HG03066 (cell line): ENCODE data around the gene RBAK.
"Not testable (repeated sequence)": the region's sequence is repeated elsewhere in the genome, so short reads cannot be mapped to it uniquely, and the experiment has no call there.

ENCODE experiments used
- ATAC-seq: cut with Tn5 transposase; IDR thresholded peaks from one replicate; pipeline ENCODE4 v1.9.1; 2021; ENCODE audit warnings: low read depth; ENCODE audit not compliant: unreplicated experiment

RBAK gene

DNA sequence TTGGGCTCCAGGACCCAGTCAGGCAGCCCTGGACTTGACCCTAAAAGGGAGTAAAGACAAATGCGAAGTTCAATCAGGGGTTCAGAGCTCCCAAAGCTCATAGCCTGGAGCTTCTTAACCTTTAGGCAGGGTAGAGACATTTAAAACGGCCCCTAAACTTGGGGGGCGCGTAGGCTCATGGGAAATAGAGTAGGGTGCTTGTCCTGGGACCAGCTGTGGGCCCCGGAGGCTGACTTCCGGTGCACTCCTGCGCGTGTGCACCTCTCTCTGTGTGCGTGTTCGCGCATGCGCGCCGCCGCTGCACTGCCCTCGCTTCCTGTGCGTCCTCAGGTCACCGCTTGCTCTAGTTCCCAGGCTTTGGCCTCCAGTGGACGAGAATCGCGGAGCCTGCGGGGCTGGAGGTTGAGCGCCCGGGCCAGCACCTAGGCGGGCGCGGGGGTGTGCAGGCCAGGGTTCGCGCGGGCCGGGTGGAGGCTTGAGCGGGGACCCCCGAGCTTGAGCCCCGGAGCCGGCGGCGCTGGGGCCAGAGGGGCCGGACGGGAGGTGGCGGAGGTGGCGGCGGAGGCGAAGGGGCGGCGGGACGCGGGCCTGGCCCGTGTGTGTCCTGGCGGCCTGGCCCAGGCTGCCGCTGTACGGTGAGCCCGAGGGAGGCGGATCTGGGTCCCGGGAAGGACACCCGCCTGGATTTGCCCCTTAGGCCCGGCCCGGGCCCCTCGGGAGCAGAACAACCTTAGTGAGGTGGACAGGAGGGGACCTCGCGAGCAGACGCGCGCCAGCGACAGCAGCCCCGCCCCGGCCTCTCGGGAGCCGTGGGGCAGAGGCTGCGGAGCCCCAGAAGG is at the start of gene RBAK:
TSS of gene RBAK (plus strand) at position 303 of the 839 bp plus-strand sequence. CDS start 2,217 bp downstream, outside the sequence.
- ATAC-seq, result peak; percentile 99

DNA sequence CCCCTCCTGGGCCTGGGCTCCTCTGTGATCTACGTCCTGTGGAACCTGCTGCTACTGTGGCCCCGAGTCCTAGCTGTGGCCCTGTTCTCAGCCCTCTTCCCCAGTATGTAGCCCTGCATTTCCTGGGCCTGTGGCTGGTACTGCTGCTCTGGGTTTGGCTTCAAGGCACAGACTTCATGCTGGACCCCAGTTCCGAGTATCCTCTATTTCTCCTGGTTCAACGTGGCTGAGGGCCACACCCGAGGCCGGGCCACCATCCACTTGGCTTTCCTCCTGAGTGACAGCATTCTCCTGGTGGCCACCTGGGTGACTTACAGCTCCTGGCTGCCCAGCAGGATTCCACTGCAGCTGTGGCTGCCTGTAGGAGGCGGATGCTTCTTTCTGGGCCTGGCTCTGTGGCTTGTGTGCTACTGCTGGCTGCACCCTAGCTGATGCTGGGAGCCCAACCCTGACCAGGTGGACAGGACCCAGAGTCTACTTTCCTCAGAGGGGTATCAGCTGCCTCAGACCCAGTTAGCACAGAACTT is 48.9 kb upstream of the RBAK start:
- no peak for ATAC-seq

DNA sequence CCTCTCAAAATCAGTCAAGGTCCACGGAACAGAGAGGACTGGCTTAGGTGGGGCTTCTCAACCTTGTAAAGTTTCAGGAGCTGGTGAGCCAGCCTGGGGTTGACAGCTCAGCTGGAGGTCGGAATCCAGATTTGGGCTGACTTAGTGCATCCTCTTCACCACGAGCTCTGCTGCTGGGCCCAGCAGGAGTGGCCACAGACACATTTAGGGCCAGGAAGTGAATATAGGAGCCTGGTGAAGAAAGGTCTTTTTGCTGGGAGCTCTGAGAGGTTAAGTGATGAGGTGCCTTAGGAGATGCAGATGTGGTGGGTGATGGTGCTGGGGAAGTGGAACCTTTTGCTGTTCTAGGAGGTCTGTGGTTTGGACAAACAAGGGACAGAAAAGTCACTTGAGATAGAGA is 47.4 kb upstream of the RBAK start:
- no peak for ATAC-seq

DNA sequence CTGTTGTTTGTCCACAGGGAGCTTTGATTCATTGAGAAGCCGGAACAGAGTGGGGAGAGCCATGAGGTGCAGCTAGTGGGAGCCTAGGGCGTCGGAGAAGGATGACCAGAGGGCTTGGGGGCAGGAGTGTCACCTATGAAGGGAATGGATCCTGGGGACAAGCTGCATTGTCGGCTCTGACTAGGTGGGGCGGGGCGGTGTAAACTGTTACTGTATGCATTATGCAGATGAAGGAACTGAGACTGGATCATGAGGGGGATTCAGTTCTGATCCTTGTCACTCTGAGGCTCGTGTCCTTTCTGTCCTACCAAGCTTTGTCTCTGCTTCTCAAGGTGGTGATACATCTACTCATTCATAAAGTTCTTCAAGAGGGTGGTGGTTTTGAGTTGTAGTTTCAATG is 46.8 kb upstream of the RBAK start:
- ATAC-seq, result no peak

DNA sequence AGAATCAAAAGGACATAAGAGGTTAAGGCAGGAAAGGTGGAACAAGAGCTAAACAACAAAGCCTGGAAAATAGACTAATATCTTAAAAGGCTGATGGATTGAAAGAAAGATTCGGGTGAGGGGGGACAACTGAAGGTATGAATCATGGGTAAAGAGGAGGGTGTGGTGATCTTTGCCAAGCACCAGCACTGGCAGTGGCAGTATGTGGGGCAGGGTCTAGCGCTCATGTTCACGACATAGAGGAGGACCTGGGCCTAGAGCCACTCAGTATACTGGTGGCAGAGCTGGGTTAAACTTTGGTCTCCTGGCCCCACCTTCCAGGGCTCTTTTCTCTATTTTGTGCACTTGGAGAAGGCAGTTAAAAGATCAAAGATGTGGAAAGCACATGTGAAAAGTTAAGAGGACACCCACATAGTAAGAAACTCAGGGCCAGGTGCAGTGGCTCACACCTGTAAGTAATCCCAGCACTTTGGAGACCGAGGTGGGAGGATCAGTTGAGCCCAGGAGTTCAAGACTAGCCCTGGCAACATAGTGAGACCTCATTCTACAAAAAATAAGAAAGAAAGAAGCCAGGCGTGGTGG is 46.2 kb upstream of the RBAK start:
- no peak for ATAC-seq

DNA sequence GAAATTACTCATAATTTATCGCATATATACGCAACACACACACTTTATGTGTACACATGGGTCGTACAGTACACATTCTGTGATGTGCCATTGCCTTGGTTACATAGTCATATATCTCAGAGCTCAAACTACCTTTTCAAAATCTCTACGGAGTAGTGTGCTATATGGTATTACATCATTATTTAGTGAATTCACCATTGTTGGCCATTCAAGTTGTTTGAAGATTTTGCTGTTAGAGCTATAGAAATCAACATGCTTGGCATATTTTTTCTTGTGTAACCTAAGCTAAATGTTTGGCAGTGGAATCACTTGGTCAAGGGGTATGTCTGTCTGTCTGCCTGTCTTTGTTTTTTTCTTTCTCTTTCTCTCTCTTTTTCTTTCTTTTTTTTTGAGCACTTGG is 44.7 kb upstream of the RBAK start:
- no peak for ATAC-seq

DNA sequence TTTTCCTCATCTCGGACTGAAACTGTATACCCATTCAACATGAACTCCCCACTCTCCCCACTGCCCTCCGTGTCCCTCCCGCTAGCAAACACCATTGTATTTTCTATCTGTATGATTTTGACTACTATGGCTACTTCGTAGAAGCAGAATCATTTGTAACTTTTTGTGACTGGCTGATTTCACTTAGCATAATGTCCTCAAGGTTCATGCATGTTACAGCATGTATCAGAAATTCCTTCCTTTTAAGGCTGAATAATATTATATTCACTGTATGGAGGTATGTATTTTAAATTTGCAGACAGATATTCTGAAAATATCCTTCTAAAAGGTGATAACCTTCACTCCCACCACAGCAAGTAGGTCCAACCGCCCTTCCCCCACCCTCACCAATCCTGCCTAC is 43.7 kb upstream of the RBAK start:
- no peak for ATAC-seq

DNA sequence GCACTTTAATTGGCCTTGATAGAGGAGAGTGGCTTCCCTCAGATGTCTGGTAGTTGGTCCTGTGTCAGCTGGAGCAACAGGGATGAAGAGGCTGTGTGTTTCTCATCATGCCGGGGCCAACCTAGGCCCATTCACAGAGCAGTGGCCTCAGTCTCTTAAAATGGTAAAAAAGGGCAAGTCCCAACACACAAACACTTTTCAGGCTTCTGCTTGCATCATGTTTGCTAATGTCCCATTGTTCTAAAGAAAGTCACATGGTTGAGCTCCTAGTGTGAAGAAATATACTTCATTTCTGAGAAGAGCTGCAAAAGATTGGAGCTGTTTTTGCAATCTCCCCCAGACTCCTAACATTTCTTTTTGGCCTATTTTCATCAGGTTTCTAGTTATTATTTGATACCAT is 40.6 kb upstream of the RBAK start:
- no peak for ATAC-seq

DNA sequence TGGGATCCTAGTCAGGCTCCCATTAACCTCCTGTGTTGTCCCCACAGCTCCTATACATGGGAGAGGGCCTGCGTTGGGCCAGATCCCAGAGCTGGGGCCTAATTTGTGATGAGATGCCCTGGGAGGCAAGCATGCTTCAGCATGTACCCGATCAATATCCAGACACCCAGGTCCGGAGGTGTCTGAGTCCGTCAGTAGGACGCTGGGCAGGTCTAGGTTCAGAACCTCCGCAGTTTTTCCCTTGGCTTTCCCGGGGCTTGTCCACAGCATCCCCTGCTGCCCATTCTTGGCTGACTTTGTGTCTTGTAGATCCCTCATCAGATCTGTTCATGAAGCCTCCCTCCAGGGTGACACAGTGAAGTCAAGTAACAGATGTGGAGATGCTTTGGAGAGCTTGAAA is 32.7 kb upstream of the RBAK start:
- ATAC-seq, result no peak

DNA sequence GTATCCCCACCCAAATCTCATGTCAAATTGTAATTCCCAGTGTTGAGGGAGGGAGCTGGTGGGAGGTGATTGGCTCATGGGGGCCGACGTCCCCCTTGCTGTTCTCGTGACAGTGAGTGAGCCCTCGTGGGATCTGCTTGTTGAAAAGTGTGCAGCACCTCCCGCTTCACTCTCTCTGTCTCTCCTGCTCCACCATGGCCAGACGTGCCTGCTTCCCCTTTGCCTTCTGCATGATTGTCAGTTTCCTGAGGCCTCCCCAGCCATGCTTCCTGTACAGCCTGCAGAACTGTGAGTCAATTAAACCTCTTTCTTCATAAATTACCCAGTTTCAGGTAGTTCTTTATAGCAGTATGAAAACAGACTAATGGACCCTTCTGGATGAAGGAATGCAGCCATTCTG is 29.7 kb upstream of the RBAK start:
- not testable (repeated sequence) for ATAC-seq

DNA sequence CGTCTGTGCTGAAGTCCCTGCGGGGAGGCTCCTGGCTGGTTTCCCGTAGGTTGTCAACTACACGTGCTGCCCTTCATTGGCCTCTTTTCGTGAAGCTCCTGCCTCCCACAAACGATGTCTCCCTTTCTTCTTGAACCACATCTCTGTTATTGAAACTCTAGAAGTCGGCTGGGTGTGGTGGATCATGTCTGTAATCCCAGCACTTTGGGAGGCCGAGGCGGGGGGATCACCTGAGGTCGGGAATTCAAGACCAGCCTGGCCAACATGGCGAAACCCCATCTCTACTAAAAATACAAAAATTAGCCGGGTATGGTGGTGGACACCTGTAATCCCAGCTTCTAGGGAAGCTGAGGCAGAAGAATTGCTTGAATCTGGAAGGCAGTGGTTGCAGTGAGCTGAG is 28.0 kb upstream of the RBAK start:
- not testable (repeated sequence) for ATAC-seq

DNA sequence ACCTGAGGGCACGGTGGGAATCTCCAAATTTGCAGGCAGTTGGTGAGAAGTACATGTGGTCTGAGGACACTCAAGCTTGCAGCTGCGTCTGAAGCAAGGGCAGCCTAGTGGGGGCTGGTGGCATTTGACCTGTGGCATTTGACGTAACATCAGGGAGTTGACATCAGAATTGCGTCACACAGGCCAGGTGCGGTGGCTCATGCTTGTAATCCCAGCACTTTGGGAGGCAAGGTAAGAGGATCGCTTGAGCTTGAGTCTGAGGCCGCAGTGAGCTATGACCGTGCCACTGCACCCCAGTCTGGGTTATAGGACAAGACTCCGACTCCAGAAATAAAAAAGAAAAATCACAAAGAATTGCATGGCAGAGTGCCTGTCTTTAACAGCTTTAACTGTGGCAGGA is 25.6 kb upstream of the RBAK start:
- no peak for ATAC-seq

DNA sequence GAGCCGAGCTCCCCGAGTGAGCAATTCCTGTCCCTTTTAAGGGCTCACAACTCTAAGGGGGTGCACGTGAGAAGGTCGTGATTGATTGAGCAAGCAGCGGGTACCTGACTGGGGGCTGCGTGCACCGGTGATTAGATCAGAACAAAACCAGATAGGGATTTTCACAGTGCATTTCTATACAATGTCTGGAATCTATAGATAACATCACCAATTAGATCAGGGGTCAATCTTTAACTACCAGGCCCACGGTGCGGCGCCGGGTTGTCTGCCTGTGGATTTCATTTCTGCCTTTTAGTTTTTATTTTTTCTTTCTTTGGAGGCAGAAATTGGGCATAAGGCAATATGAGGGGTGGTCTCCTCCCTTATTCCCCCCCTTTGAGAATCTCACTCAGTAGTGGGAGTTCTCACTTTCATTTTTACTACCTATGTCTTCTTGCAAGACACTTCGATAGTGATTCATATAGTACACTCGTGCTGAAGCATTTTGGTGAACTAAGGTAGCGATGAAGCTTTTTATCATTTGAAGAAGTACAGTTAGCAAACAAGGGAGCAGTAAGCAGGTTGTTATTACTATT is 24.6 kb upstream of the RBAK start:
- ATAC-seq, result not testable (repeated sequence)

DNA sequence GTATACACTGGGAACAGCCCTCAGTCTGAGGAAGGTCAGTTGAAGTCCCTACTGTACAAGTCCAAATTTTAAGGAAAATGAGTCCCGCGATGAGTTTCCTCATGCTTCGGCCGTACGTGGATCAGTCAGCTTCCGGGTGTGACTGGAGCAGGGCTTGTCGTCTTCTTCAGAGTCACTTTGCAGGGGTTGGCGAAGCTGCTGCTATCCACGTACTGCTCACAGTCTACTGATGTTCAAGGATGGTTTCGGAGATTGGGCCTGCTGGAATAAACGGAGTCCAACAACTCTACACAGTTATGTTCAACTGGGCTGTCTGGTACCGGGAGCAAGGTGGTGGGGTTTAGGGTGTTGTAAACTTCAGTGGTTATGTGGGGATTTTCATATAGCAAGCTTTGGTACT is 22.0 kb upstream of the RBAK start:
- ATAC-seq, result not testable (repeated sequence)

DNA sequence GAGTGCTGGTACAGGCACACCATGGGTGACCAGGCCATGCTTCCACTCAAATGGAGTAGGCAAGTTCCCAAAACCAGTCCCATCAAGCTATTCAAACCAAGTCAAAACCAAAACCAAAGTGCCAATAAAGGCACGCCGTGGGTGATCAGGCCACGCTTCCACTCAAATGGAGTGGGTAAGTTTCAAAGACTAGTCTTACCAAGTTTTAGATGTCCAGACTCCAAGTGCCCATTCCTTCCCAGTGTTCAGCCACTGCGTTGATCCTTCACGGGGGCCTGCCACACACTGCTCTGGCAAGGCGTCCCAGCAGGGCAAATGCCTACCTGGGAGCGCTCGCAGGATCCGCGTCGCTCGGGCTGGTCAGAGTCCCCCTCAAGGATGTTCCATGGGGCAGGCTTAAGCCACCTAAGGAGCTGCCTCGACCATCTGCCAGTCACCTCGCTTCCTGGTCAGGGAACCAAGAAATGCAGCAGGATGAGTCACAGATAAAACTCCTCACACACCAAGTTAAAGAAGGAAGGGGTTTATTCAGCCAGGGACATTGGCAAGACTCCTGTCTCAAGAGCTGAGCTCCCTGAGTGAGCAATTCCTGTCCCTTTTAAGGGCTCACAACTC is 17.8 kb upstream of the RBAK start:
- ATAC-seq, result not testable (repeated sequence)

DNA sequence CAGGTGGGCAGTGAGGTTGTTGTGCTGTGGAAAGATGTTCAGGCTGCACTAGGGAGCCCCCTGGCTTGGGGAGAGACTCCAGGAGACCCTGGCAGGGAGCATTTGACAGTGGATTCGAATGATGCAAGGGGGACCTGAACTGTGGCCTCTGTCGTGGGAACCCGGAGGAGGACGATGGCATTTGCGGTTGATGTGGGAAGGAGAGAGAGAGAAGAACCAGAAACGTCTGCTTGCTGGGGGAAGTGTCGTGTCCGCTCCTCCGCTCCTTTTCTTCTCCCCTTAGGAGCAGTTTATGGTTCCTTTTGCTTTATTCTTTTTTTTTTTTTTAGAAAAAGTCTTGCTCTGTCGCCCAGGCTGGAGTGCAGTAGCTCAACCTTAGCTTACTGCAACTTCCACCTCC is 12.5 kb upstream of the RBAK start:
- not testable (repeated sequence) for ATAC-seq

DNA sequence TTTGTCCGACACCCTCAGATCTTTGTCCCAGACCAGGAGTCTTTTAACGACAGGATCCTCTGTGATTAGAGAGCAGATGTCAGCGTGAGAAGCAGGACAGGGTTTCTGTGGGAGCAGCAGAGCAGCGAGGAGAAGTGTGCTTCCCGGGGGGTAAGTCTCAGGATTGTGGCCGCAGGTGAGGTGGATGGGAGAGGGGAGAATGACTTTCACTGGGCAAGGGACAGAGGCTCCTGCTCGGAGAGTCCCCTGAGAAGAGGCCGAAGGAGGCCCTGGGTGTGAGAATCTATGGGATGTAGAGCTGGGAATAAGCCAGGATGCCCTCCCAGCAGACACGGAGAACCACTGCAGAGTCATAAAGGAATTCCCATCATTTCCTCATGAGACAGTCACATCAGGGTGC is 10.4 kb upstream of the RBAK start:
- no peak for ATAC-seq

DNA sequence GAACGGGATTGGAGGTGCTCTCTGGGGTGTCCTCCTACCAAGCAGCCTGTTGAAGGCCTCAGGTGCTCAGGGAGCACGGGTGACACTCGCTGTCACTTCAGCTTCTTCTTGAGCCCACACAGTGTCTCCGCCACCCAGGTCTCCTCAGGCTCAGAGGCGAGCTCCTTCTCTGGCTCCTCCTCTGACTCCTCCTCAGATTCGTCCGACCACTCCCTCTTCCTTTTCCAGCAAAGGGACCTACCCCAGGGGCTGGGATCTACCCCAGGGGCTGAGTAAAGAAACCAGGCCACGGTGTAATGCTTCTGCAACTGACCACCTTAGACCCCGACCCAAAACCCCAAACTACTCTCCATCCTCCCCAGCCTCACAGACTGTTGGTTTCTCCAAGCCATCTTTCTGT is 9.2 kb upstream of the RBAK start:
- ATAC-seq, result no peak

DNA sequence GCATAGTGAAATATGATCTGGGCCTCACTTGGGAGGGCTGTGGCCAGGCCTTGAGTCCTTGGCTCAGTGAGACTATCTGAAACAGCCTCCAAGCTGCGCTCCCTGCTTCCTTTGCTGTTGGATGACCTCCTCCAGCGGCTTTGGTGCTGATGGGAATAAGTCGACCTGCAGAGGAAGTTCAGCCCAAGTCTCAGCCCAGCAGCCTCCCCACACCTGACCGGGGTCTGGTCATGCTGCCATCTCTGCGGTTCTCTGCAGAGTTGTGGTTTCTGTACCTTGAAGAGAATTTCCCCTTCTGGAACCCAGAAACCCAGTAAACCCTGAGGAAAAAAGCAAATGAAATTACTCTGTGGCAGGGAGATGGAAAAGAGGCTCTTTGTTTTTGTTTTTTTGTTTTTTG is 4.6 kb upstream of the RBAK start:
- no peak for ATAC-seq

DNA sequence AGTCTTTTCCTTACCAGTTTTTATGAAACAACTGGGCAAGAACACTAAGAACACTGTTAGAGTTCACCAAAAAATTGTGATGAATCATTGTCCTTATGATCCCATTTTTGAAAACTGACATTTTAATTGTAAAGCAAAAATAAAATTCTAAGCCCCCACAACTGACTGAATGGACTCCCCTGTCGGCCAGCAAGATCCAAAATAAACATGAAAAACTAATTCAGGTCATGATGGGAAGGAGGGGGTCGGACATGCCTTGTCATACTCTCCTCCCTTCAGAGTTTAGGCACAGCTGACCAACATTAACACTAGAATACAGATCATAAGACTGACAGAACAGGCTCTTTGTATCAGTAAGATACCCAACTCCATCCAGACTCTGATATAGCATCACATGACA is 2.0 kb upstream of the RBAK start:
- ATAC-seq, result no peak

DNA sequence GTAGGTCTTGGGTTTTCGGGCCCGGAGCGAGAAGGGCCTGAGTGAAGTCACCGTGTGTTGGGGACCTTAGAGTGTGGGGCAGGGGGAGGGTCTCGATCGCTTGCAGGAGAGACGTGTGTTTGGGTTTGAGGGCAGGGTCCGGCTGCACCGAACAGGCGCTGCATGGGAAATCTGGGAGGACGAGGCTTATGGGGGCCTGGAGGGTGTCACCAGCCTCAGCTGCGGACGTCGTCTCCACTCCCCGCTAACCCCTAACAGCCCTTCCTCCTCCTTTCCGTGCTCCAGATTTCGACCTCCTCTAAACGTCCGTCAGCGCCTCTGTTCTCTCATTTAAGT is 705 bp downstream of the RBAK start:
- not testable (repeated sequence) for ATAC-seq
